ENCODE results near the gene ARMH3. TPM values are rescaled to one million over a fixed set of nuclear protein-coding genes. Genes with fewer than 3 reads are reported as not detected.
A peak's percentile ranks its signal among the peaks of the same experiment; 100 is the strongest.

Gene ARMH3
- total and polyA plus RNA-seq, 10 of the 15 experiments (the other 5 are each of a cell fraction or from before 2014, with no cell fraction given) = 13.0 to 33.0 (median 16.4) TPM

DNA sequence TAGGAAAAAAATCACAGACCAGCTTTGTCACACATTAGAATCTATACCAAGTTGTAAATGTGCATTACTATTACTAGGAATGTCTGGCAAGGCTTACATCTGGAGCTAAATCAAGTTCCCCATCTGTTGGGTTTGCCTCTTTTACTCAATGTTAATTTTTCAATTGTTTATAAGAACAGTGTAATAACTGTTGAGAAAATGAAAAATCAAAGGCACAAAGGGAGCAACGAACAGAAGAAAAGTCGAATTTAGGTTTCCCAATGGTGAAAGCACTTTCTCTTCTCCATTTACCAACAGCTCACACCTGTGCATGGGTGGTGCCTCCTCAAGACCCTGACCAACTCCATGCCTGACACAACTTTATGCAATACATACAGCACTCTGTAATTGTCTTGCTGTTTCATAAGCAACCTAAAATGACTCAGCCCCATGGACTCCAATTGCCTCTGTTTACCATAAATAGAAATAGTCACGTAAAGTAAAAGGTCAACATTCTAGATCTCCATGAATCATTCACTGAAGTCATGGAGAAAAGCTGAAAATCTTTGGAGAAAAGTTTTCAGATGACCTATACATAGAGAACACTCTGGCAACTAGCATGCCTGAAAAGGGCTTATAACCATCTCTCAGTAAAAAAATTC, 116.8 kb downstream of the ARMH3 start:
- in situ Hi-C loops (cut with MboI) = no loop called here
- Histone ChIP-seq H3K27ac (ENCODE audit: control insufficient read depth, insufficient read depth) (peak overlapping the region; percentile 18; the same call in 1 of the 2 replicates), H3K27me3 (replicated peaks in 1 of 2; ENCODE audit: control insufficient read depth in 2 of 2, insufficient read depth in 2 of 2, low read length in 1 of 2) (no peaks in the 10 kb centered on the region), H3K4me2 (ENCODE audit: control insufficient read depth, insufficient read depth) (no peak overlapping the region), H3K36me3 (ENCODE audit: control insufficient read depth in 2 of 2, insufficient read depth in 2 of 2, low read length in 1 of 2) (peaks cover 0 to 2% of the 10 kb centered on the region in 2 experiments; a peak in 3 of 4 replicates), H3K9me3 (replicated peaks; ENCODE audit: control insufficient read depth, insufficient read depth, low read length) (no peaks in the 10 kb centered on the region), H2AFZ (ENCODE audit: control insufficient read depth, low read depth, low read length) (no peak overlapping the region), H3K9ac (ENCODE audit: control insufficient read depth, insufficient read depth, low read length) (no peak overlapping the region), H3K79me2 (ENCODE audit: control insufficient read depth, insufficient read depth, low read length) (no peaks in the 10 kb centered on the region), H3K4me3 (no peak overlapping the region), H4K20me1 (ENCODE audit: control insufficient read depth, insufficient read depth) (no peaks in the 10 kb centered on the region), H3K4me1 (ENCODE audit: control insufficient read depth, insufficient read depth, low read length) (peaks cover 4% of the 10 kb centered on the region)
- 51% methylated on average over 3 of the region's 3 CpGs for WGBS (ENCODE audit: insufficient coverage, insufficient replicate concordance, low lambda C conversion rate, missing lambda C conversion rate)
- RAD21 ChIA-PET (ENCODE audit: unreplicated experiment) = interaction anchor here (0.9 to 1.3 kb wide), 2 partner anchors 29 to 69 kb away, joined by 4 read pairs; no protein-coding TSS in a partner anchor
- POLR2A ChIA-PET = interaction anchor here (0.6 to 1.0 kb wide), 2 partner anchors 14 to 119 kb away, joined by 4 to 8 read pairs; no protein-coding TSS in a partner anchor
- no peak for FAIRE-seq
- TF ChIP-seq, protein P1, sequence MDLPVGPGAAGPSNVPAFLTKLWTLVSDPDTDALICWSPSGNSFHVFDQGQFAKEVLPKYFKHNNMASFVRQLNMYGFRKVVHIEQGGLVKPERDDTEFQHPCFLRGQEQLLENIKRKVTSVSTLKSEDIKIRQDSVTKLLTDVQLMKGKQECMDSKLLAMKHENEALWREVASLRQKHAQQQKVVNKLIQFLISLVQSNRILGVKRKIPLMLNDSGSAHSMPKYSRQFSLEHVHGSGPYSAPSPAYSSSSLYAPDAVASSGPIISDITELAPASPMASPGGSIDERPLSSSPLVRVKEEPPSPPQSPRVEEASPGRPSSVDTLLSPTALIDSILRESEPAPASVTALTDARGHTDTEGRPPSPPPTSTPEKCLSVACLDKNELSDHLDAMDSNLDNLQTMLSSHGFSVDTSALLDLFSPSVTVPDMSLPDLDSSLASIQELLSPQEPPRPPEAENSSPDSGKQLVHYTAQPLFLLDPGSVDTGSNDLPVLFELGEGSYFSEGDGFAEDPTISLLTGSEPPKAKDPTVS (IDR thresholded peaks at IDR 0.05; ENCODE audit: low read depth, low read length) = no peak
- no peak for TF ChIP-seq CEBPB (IDR thresholded peaks at IDR 0.05; ENCODE audit: borderline replicate concordance in 1 of 2, low read depth in 2 of 2, low read length in 2 of 2)
- no peak for TF ChIP-seq ZNF207 (IDR thresholded peaks at IDR 0.05; ENCODE audit: borderline replicate concordance)
- no peak for TF ChIP-seq BMI1 (IDR thresholded peaks at IDR 0.05; ENCODE audit: borderline replicate concordance)
- TF ChIP-seq SUPT20H (IDR thresholded peaks at IDR 0.05; ENCODE audit: borderline replicate concordance, control insufficient read depth, low read depth, low read length) = no peak
- TF ChIP-seq PML (IDR thresholded peaks at IDR 0.05; ENCODE audit: low read length) = no peak
- no peak for TF ChIP-seq NBN (IDR thresholded peaks at IDR 0.05)
- TF ChIP-seq NFXL1 (IDR thresholded peaks at IDR 0.05; ENCODE audit: borderline replicate concordance) = no peak
- TF ChIP-seq, protein P2, sequence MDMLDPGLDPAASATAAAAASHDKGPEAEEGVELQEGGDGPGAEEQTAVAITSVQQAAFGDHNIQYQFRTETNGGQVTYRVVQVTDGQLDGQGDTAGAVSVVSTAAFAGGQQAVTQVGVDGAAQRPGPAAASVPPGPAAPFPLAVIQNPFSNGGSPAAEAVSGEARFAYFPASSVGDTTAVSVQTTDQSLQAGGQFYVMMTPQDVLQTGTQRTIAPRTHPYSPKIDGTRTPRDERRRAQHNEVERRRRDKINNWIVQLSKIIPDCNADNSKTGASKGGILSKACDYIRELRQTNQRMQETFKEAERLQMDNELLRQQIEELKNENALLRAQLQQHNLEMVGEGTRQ (IDR thresholded peaks at IDR 0.05; ENCODE audit: borderline replicate concordance, low read depth, low read length) = no peak
- no peak for TF ChIP-seq KDM1A (IDR thresholded peaks at IDR 0.05; ENCODE audit: borderline replicate concordance)
- TF ChIP-seq, protein P3, sequence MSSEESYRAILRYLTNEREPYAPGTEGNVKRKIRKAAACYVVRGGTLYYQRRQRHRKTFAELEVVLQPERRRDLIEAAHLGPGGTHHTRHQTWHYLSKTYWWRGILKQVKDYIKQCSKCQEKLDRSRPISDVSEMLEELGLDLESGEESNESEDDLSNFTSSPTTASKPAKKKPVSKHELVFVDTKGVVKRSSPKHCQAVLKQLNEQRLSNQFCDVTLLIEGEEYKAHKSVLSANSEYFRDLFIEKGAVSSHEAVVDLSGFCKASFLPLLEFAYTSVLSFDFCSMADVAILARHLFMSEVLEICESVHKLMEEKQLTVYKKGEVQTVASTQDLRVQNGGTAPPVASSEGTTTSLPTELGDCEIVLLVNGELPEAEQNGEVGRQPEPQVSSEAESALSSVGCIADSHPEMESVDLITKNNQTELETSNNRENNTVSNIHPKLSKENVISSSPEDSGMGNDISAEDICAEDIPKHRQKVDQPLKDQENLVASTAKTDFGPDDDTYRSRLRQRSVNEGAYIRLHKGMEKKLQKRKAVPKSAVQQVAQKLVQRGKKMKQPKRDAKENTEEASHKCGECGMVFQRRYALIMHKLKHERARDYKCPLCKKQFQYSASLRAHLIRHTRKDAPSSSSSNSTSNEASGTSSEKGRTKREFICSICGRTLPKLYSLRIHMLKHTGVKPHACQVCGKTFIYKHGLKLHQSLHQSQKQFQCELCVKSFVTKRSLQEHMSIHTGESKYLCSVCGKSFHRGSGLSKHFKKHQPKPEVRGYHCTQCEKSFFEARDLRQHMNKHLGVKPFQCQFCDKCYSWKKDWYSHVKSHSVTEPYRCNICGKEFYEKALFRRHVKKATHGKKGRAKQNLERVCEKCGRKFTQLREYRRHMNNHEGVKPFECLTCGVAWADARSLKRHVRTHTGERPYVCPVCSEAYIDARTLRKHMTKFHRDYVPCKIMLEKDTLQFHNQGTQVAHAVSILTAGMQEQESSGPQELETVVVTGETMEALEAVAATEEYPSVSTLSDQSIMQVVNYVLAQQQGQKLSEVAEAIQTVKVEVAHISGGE (CRISPR knock-in tag; IDR thresholded peaks at IDR 0.05) = no peak
- SMC1A ChIA-PET (ENCODE audit: uncharacterized antibody, unreplicated experiment) = interaction anchor here (0.5 to 5.5 kb wide), 10 partner anchors 9 to 559 kb away, joined by 3 to 45 read pairs (median 4); no protein-coding TSS in a partner anchor
- BruUV-seq (replicated peaks) = no TSS peak
- intact Hi-C loops (cut with micrococcal nuclease; ENCODE audit: unreplicated experiment) = no loop called here
- no peak for ATAC-seq
- DNase-seq (ENCODE audit: low read depth, low spot score) = no peak
- CTCF ChIA-PET = no interaction called here
